Mucosa of stomach (tissue), 1 donor: ENCODE measurements around the gene LARP4.
"Not testable (repeated sequence)": the region's sequence is repeated elsewhere in the genome, so short reads cannot be mapped to it uniquely, and the experiment has no call there.

Experiments used
- H3K27me3 ChIP-seq: one replicate; pipeline ENCODE4 v1.7.0; 2013; ENCODE audit warnings: mild to moderate bottlenecking, low read length; ENCODE audit not compliant: control insufficient read depth, insufficient read depth
- H3K36me3 ChIP-seq: one replicate; pipeline ENCODE4 v1.7.0; 2013; ENCODE audit warnings: low read length; ENCODE audit not compliant: control insufficient read depth, insufficient read depth
- H3K4me1 ChIP-seq: one replicate; pipeline ENCODE4 v1.7.0; 2013; ENCODE audit warnings: mild to moderate bottlenecking, low read length; ENCODE audit not compliant: control insufficient read depth, insufficient read depth
- H3K4me3 ChIP-seq: one replicate; pipeline ENCODE4 v1.7.0; 2013; ENCODE audit warnings: low read length
- H3K9ac ChIP-seq: one replicate; pipeline ENCODE4 v1.7.0; 2013; ENCODE audit warnings: mild to moderate bottlenecking, low read length, moderate library complexity
- H3K9me3 ChIP-seq: one replicate; pipeline ENCODE4 v1.7.0; 2013; ENCODE audit warnings: mild to moderate bottlenecking, low read length, moderate library complexity; ENCODE audit not compliant: control insufficient read depth
- donor health status: Pancreatic carcinoma.

Gene LARP4

DNA sequence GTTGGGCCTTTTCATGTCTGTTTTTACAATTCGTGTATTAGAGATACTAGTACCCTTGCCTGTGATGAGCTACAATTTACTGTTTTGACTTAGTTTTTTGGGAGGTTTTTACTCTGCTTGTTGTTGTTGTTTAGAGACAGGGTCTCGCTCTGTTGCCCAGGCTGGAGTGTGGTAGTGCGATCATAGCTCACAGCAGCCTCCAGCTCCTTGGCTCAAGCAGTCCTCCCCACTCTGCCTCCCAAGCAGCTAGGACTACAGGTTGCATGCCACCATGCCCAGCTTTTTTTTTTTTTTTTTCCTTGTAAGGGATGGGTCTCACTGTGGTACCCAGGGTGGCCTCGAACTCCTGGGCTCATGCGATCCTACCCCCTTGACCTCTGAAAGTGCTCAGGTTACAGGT, 52.1 kb downstream of the LARP4 start:
- no peaks in the 10 kb centered on the region for H3K9me3 ChIP-seq
- no peak overlapping the region for H3K4me3 ChIP-seq
- H3K9ac ChIP-seq: no peak overlapping the region
- H3K36me3 ChIP-seq: no peaks in the 10 kb centered on the region
- no peaks in the 10 kb centered on the region for H3K4me1 ChIP-seq
- H3K27me3 ChIP-seq: no peaks in the 10 kb centered on the region

DNA sequence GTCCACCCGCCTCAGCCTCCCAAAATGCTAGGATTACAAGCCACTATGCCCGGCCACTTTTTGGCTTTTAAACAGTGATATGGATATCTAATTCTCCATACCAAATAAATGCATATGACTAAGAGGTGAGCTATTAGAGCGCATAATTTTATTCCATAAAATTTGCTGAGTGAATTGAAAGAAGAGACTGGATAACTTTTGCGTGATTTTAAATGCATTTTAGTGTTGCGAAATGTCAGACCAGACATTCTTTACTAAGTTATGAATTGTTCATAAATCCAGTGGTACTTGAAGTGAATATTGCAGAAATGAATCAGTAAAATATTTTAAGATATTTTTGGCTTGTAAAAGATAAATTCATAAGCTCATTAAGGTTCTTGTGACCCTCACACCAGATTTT, 53.2 kb downstream of the LARP4 start:
- no peak overlapping the region for H3K9ac ChIP-seq
- no peaks in the 10 kb centered on the region for H3K36me3 ChIP-seq
- no peaks in the 10 kb centered on the region for H3K4me1 ChIP-seq
- no peaks in the 10 kb centered on the region for H3K27me3 ChIP-seq
- no peaks in the 10 kb centered on the region for H3K9me3 ChIP-seq
- no peak overlapping the region for H3K4me3 ChIP-seq

DNA sequence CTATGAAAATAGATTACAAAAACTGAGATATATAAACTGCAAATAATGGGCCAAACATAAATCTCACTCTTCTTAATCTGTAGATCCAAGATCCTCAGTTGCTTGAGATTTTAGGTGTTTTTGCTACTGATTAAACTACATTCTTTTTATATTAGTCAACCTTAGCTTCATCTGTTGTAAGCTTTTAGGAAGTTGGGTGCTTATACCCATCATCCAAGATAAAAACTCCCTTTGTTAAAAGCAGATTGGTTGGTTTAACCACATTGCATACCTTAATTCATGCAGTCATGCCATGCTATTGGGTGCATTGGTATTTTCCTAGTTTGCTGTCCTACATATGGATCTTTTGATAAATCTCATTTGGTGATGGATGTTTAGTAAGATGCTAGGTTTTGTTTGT, 57.9 kb downstream of the LARP4 start:
- H3K36me3 ChIP-seq: no peaks in the 10 kb centered on the region
- H3K27me3 ChIP-seq: no peaks in the 10 kb centered on the region
- no peak overlapping the region for H3K9ac ChIP-seq
- H3K4me1 ChIP-seq: no peaks in the 10 kb centered on the region
- H3K9me3 ChIP-seq: no peaks in the 10 kb centered on the region
- no peak overlapping the region for H3K4me3 ChIP-seq

DNA sequence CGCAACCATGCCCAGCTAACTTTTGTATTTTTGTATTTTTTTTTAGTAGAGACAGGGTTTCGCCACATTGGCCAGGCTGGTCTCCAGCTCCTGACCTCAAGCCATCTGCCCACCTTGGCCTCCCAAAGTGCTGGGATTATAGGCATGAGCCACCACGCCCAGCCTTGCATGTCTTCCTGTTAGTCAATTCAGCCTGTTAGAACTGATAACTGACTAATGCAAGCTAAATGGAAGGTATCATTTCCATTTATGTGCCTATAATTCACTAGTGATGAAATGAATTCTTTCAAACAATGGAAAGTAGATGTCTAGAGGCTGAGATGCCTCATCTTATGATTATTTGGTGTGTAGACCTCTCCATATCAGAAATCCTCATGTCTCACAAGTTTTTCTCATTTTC, 66.8 kb downstream of the LARP4 start:
- peaks cover 4% of the 10 kb centered on the region for H3K36me3 ChIP-seq
- H3K4me1 ChIP-seq: no peaks in the 10 kb centered on the region
- H3K4me3 ChIP-seq: no peak overlapping the region
- no peaks in the 10 kb centered on the region for H3K27me3 ChIP-seq
- H3K9ac ChIP-seq: no peak overlapping the region
- H3K9me3 ChIP-seq: no peaks in the 10 kb centered on the region

DNA sequence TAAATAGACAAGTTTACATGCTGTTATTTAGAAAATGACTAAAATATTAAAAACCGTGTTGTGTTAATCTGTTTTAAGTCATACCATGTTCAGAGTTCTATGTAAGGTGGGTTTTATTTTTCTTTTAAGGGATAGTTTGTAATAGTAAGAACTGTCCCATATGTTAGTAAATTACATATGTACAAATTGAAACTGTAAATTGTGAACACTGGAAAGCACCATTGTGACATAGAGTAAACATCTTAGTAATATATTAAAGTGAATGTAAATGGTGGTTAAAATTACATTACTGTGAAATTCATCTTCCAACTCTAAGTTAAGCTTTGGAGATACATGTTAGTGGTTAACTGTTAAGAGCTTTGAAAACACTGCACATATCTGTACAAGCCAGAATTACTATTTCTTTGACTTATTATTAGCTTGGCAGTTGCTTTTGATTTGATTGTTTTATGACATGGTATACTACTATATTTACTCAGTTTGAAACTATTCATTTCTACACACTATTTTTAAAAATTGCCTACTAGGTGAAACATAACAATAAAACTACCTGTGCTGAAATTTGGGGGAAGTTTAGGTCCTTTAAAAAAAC, 76.7 kb downstream of the LARP4 start:
- Histone ChIP-seq H3K27me3 (no peaks in the 10 kb centered on the region), H3K4me1 (no peaks in the 10 kb centered on the region), H3K9ac (no peak overlapping the region), H3K9me3 (no peaks in the 10 kb centered on the region), H3K36me3 (no peaks in the 10 kb centered on the region), H3K4me3 (no peak overlapping the region)

DNA sequence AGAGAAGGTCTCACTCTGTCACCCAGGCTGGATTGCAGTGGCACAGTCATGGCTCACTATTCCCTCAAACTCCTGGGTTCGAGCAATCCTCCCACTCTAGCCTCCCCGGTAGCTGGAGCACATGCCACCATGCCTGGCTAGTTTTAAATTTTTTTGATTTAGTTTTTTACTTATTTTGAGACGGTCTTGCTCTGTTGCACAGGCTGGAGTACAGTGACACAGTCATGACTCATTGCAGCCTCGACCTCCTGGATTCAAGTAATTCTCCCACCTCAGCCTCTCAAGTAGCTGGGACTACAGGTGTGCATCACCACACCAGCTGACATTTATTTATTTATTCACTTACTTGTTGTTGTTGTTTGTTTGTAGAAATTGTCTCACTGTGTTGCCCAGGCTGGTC, 81.9 kb downstream of the LARP4 start:
- H3K27me3 ChIP-seq: no peaks in the 10 kb centered on the region

DNA sequence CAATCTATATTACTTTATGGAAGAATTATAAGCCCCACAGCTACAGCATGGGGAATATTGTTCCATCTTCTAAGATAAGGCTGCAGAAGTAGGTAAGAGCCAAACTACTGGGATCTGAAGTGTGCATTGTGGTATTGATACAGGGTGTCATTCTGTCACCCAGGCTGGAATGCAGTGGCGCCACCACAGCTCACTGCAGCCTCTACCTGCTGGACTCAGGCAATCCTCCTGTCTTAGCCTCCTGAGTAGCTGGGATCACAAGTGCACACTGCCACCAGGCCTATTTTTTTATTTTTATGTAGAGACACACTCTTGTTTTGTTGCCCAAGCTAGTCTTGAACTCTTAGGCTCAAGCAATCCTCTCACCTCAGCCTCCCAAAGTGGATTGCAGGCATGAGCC, 82.8 kb downstream of the LARP4 start:
- H3K4me1 ChIP-seq: no peaks in the 10 kb centered on the region
- no peaks in the 10 kb centered on the region for H3K9me3 ChIP-seq
- H3K27me3 ChIP-seq: no peaks in the 10 kb centered on the region
- H3K36me3 ChIP-seq: no peaks in the 10 kb centered on the region
- no peak overlapping the region for H3K9ac ChIP-seq
- H3K4me3 ChIP-seq: no peak overlapping the region

More for the DNA sequence above, 81.9 kb downstream of the LARP4 start:
- H3K9me3 ChIP-seq: no peaks in the 10 kb centered on the region
- no peak overlapping the region for H3K9ac ChIP-seq
- H3K4me3 ChIP-seq: no peak overlapping the region
- H3K4me1 ChIP-seq: no peaks in the 10 kb centered on the region
- no peaks in the 10 kb centered on the region for H3K36me3 ChIP-seq

DNA sequence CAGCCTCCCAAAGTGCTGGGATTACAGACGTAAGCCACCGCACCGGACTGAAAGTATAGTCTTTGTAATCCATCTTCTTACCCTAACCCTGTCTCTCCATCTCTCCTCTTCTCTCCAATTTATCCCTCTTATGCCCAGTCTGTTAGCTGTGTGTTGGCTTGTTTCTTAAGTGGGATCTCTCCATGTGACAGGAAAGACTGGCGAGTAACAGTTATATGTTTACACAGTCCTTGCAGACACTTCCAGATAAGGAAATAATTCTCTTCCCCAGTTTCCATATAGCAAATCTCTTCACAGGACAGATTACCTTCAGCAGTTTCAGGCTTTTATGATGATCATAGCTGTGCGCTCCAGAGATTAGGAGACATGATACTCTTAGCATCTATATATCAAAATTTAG, 88.1 kb downstream of the LARP4 start:
- H3K4me3 ChIP-seq: no peak overlapping the region
- no peaks in the 10 kb centered on the region for H3K36me3 ChIP-seq
- no peaks in the 10 kb centered on the region for H3K27me3 ChIP-seq
- H3K4me1 ChIP-seq: no peaks in the 10 kb centered on the region
- H3K9ac ChIP-seq: no peak overlapping the region
- no peaks in the 10 kb centered on the region for H3K9me3 ChIP-seq

DNA sequence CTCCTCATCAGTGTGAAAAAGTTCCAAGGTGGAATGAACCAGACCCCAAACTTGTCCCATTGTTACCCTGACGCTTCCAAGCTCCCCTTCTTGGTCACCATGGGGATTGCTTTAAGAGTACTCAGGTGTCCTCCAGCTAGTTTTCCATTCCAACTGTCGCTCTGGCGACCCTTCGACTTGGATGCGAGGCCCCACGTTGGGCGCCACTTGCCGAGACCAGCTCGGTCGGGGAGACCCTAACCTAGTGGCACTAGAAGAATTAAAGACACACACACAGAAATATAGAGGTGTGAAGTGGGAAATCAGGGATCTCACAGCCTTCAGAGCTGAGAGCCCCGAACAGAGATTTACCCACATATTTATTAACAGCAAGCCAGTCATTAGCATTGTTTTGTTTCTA, 97.4 kb downstream of the LARP4 start:
- H3K27me3 ChIP-seq, H3K9ac ChIP-seq, H3K36me3 ChIP-seq, H3K4me3 ChIP-seq, H3K4me1 ChIP-seq, H3K9me3 ChIP-seq: not testable (repeated sequence)

DNA sequence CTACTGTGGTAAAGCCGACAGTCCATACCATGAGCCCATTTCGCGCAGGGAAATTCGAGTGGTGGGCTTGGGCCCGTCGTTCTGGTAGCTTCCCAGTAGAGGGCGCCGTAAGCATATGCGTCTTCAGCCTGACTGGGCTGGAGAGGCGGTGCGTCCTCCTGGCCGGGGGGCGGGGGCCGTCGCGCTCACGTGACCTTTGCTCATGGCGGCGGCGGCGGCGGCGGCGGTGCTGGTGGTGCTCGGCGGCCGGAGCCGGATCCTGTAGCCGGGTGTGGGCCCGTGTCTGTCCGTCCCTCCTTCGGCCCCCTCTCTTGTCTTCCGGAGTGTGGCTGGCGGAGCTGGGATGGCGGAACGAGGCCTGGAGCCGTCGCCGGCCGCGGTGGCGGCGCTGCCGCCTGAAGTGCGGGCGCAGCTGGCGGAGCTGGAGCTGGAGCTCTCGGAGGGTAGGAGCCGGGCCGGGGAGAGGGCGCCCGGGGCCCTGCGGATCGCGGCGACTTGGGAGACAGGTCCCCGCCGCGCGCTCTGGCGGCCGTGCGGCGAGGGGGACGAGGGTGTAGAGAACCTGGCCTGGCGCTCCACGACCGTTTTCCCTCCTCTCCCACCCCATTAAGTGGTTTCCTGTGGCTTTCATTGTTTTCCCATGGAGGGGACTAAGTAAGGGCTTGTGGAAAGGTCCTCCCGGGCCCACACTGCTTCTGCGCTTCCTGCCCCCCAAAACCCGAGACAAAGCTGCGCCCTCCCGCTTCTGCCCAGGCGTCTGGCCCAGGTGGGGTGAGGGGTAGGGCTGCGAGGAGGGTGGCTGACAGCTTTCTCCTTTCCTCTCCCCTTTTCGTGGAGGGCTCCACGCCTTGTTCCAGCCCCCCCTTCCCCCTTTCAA, 104.4 kb downstream of the LARP4 start, which contains the start of gene DIP2B:
Gene DIP2B (plus strand): TSS at position 188 of the 877 bp plus-strand sequence. CDS start 156 bp downstream, at position 344.
- Histone ChIP-seq H3K27me3 (no peaks in the 10 kb centered on the region), H3K4me1 (peaks cover 33% of the 10 kb centered on the region), H3K9me3 (no peaks in the 10 kb centered on the region), H3K4me3 (peak within 1 kb of the TSS; percentile 90), H3K36me3 (no peaks in the 10 kb centered on the region), H3K9ac (peak within 1 kb of the TSS; percentile 94)

DNA sequence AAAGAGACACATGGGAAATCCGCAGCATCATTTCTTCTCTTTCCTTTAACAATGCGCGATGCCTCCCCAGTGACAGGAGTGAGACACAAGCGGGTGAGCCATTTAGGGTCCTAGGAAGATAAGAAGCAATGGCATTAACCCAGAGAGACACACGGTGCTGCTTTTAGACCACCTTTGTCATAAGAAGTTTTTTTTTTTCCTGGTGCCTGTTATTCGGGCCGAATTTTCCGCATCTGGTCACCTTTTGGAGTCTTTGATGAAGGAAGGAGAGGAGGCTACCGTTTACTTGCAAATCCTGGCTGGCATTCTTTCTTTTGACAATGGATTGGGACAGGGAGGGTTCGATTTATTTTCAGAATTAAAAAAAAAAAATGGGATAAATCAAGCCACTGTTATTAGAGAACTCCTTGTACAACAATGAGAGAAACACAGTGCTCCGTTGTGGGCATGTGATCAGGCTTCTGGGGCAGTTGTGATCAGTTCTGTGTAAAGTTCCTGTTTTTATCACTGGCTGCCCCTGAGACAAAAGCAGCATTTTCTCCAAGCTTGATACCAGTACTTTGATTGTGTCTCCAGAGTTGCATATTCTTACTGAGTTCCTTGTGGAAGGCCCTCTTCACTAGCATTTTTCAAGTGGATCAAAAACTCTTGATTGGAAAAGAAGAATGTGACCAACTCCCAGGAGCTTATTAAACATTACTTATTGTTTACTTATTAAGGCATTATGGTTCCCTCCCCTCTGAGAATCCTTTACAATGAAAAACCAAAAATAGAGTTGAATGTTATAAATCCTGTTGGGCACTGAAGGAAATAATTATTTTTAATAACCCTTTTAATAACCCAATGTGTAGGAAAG, 105.2 kb downstream of the LARP4 start:
- Histone ChIP-seq H3K4me1 (peaks cover 33% of the 10 kb centered on the region), H3K36me3 (no peaks in the 10 kb centered on the region), H3K9me3 (no peaks in the 10 kb centered on the region), H3K4me3 (peak overlapping the region; percentile 90), H3K27me3 (no peaks in the 10 kb centered on the region), H3K9ac (peak overlapping the region; percentile 94)
